Measurements from ENCODE around the gene HNRNPCL1. TPM values are rescaled to one million over a fixed set of nuclear protein-coding genes. Genes with fewer than 3 reads are reported as not detected.
"Not testable (repeated sequence)": the region's sequence is repeated elsewhere in the genome, so short reads cannot be mapped to it uniquely, and the experiment has no call there.

The HNRNPCL1 gene
- 0.04 TPM for polyA plus RNA-seq (2013)

- DNase-seq; CTCF ChIA-PET; H3K27ac ChIP-seq (ENCODE audit: insufficient read depth in 1 of 2, low read depth in 1 of 2, low read length in 2 of 2, poor library complexity in 1 of 2, severe bottlenecking in 2 of 2); H3K4me1 ChIP-seq (ENCODE audit: control extremely low read depth in 1 of 4, control insufficient read depth in 4 of 4, insufficient read depth in 4 of 4, low read length in 3 of 4); POLR2A ChIA-PET; H3K36me3 ChIP-seq (ENCODE audit: control insufficient read depth in 4 of 4, insufficient read depth in 4 of 4, low read length in 3 of 4); H3K4me3 ChIP-seq (ENCODE audit: control insufficient read depth in 1 of 7, extremely low read depth in 1 of 7, insufficient read depth in 4 of 7, low read depth in 2 of 7, low read length in 6 of 7); H3K27me3 ChIP-seq (replicated peaks in 2 of 5; ENCODE audit: control insufficient read depth in 4 of 5, insufficient read depth in 5 of 5, low read length in 4 of 5); H3K9me3 ChIP-seq (ENCODE audit: control extremely low read depth in 1 of 5, control insufficient read depth in 4 of 5, insufficient read depth in 2 of 5, low read depth in 1 of 5, low read length in 4 of 5): not testable (repeated sequence)
- 89% methylated on average over 4 of the region's 7 CpGs for WGBS (ENCODE audit: insufficient coverage)
These were observed at the start of gene HNRNPCL1 for GRCh38 chr1:12848620-12849019. TSS of gene HNRNPCL1 (minus strand) at chr1:12848720. CDS start at chr1:12848289, 431 bp downstream.

- H3K36me3 ChIP-seq (ENCODE audit: control insufficient read depth in 4 of 4, insufficient read depth in 4 of 4, low read length in 3 of 4); H3K9me3 ChIP-seq (ENCODE audit: control extremely low read depth in 1 of 5, control insufficient read depth in 4 of 5, insufficient read depth in 2 of 5, low read depth in 1 of 5, low read length in 4 of 5); H3K4me3 ChIP-seq (ENCODE audit: control insufficient read depth in 1 of 7, extremely low read depth in 1 of 7, insufficient read depth in 4 of 7, low read depth in 2 of 7, low read length in 6 of 7); DNase-seq; POLR2A ChIA-PET; H3K4me1 ChIP-seq (ENCODE audit: control extremely low read depth in 1 of 4, control insufficient read depth in 4 of 4, insufficient read depth in 4 of 4, low read length in 3 of 4); CTCF ChIA-PET; H3K27ac ChIP-seq (ENCODE audit: insufficient read depth in 1 of 2, low read depth in 1 of 2, low read length in 2 of 2, poor library complexity in 1 of 2, severe bottlenecking in 2 of 2); H3K27me3 ChIP-seq (replicated peaks in 2 of 5; ENCODE audit: control insufficient read depth in 4 of 5, insufficient read depth in 5 of 5, low read length in 4 of 5): not testable (repeated sequence)
- WGBS (ENCODE audit: insufficient coverage): no CpG with 5 or more reads among the region's 1 CpG
These were observed 49.6 kb upstream of the HNRNPCL1 start, which contains the start of gene PRAMEF10 for GRCh38 chr1:12898170-12898569. TSS of gene PRAMEF10 (minus strand) at chr1:12898270. CDS start at chr1:12895847, 2,423 bp downstream.

- H3K4me1 ChIP-seq (ENCODE audit: control extremely low read depth in 1 of 4, control insufficient read depth in 4 of 4, insufficient read depth in 4 of 4, low read length in 3 of 4); DNase-seq; H3K27me3 ChIP-seq (replicated peaks in 2 of 5; ENCODE audit: control insufficient read depth in 4 of 5, insufficient read depth in 5 of 5, low read length in 4 of 5); H3K36me3 ChIP-seq (ENCODE audit: control insufficient read depth in 4 of 4, insufficient read depth in 4 of 4, low read length in 3 of 4); H3K4me3 ChIP-seq (ENCODE audit: control insufficient read depth in 1 of 7, extremely low read depth in 1 of 7, insufficient read depth in 4 of 7, low read depth in 2 of 7, low read length in 6 of 7); CTCF ChIA-PET; H3K27ac ChIP-seq (ENCODE audit: insufficient read depth in 1 of 2, low read depth in 1 of 2, low read length in 2 of 2, poor library complexity in 1 of 2, severe bottlenecking in 2 of 2); H3K9me3 ChIP-seq (ENCODE audit: control extremely low read depth in 1 of 5, control insufficient read depth in 4 of 5, insufficient read depth in 2 of 5, low read depth in 1 of 5, low read length in 4 of 5); POLR2A ChIA-PET: not testable (repeated sequence)
- WGBS (ENCODE audit: insufficient coverage): no CpG with 5 or more reads among the region's 3 CpGs
These were observed 37.6 kb upstream of the HNRNPCL1 start, which contains the start of gene PRAMEF4 for GRCh38 chr1:12886101-12886500. TSS of gene PRAMEF4 (minus strand) at chr1:12886201. CDS start at chr1:12883394, 2,807 bp downstream.

DNA sequence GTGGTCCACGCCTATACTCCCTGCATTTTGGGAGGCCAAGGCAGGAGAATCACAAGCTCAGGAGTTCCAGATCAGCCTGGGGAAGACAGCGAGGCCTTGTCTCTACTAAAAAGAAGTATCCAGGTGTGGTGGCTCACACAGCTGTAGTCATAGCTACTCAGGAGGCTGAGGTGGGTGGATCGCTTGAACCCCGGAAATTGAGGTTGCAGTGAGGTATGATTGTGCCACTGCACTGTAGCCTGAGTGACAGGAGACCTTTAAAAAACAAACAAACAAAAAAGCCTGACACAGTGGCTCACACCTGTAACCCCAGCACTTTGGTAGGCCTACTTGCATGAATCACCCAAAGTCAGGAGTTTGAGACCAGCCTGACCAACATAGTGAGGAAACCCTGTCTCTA lies 29.9 kb upstream of the HNRNPCL1 start:
- POLR2A ChIA-PET; H3K4me3 ChIP-seq (ENCODE audit: control insufficient read depth in 1 of 7, extremely low read depth in 1 of 7, insufficient read depth in 4 of 7, low read depth in 2 of 7, low read length in 6 of 7); H3K27me3 ChIP-seq (replicated peaks in 2 of 5; ENCODE audit: control insufficient read depth in 4 of 5, insufficient read depth in 5 of 5, low read length in 4 of 5); CTCF ChIA-PET; H3K4me1 ChIP-seq (ENCODE audit: control extremely low read depth in 1 of 4, control insufficient read depth in 4 of 4, insufficient read depth in 4 of 4, low read length in 3 of 4); H3K27ac ChIP-seq (ENCODE audit: insufficient read depth in 1 of 2, low read depth in 1 of 2, low read length in 2 of 2, poor library complexity in 1 of 2, severe bottlenecking in 2 of 2); H3K36me3 ChIP-seq (ENCODE audit: control insufficient read depth in 4 of 4, insufficient read depth in 4 of 4, low read length in 3 of 4); DNase-seq; H3K9me3 ChIP-seq (ENCODE audit: control extremely low read depth in 1 of 5, control insufficient read depth in 4 of 5, insufficient read depth in 2 of 5, low read depth in 1 of 5, low read length in 4 of 5): not testable (repeated sequence)
- whole genome bisulfite sequencing (ENCODE audit: insufficient coverage): no CpG with 5 or more reads among the region's 4 CpGs

GRCh38 chr1:12863131-12863880 lies 14.8 kb upstream of the HNRNPCL1 start:
- DNase-seq; H3K27me3 ChIP-seq (replicated peaks in 2 of 5; ENCODE audit: control insufficient read depth in 4 of 5, insufficient read depth in 5 of 5, low read length in 4 of 5); POLR2A ChIA-PET; H3K4me3 ChIP-seq (ENCODE audit: control insufficient read depth in 1 of 7, extremely low read depth in 1 of 7, insufficient read depth in 4 of 7, low read depth in 2 of 7, low read length in 6 of 7); H3K36me3 ChIP-seq (ENCODE audit: control insufficient read depth in 4 of 4, insufficient read depth in 4 of 4, low read length in 3 of 4); H3K4me1 ChIP-seq (ENCODE audit: control extremely low read depth in 1 of 4, control insufficient read depth in 4 of 4, insufficient read depth in 4 of 4, low read length in 3 of 4); H3K27ac ChIP-seq (ENCODE audit: insufficient read depth in 1 of 2, low read depth in 1 of 2, low read length in 2 of 2, poor library complexity in 1 of 2, severe bottlenecking in 2 of 2); H3K9me3 ChIP-seq (ENCODE audit: control extremely low read depth in 1 of 5, control insufficient read depth in 4 of 5, insufficient read depth in 2 of 5, low read depth in 1 of 5, low read length in 4 of 5); CTCF ChIA-PET: not testable (repeated sequence)
- WGBS (ENCODE audit: insufficient coverage): no CpG with 5 or more reads among the region's 7 CpGs

DNA sequence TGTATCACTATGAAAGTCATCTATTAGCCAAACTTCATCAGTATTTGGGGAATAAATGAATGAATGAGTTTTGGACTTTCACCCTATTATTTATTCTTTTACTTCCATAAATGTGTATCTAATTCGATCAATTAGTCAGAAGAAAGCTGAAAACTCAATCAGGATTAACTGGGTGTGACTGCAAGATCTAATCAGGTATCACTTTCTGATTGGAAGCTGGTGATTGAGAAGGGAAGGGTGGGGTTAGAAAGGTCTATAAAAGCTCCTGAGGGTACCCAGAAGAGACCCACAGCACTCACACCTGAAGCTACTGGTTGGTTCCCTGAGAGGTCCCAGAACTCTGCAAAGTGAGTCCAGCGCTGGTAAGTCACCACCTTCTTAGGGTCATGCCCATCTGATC lies 8.3 kb upstream of the HNRNPCL1 start, which contains the start of gene PRAMEF2:
PRAMEF2 (plus strand) TSS at position 301 of the 400 bp plus-strand sequence. CDS start 1,924 bp downstream, outside the sequence.
- H3K9me3 ChIP-seq (ENCODE audit: control extremely low read depth in 1 of 5, control insufficient read depth in 4 of 5, insufficient read depth in 2 of 5, low read depth in 1 of 5, low read length in 4 of 5); DNase-seq; H3K27me3 ChIP-seq (replicated peaks in 2 of 5; ENCODE audit: control insufficient read depth in 4 of 5, insufficient read depth in 5 of 5, low read length in 4 of 5); H3K36me3 ChIP-seq (ENCODE audit: control insufficient read depth in 4 of 4, insufficient read depth in 4 of 4, low read length in 3 of 4); CTCF ChIA-PET; H3K4me3 ChIP-seq (ENCODE audit: control insufficient read depth in 1 of 7, extremely low read depth in 1 of 7, insufficient read depth in 4 of 7, low read depth in 2 of 7, low read length in 6 of 7); H3K4me1 ChIP-seq (ENCODE audit: control extremely low read depth in 1 of 4, control insufficient read depth in 4 of 4, insufficient read depth in 4 of 4, low read length in 3 of 4); H3K27ac ChIP-seq (ENCODE audit: insufficient read depth in 1 of 2, low read depth in 1 of 2, low read length in 2 of 2, poor library complexity in 1 of 2, severe bottlenecking in 2 of 2); POLR2A ChIA-PET: not testable (repeated sequence)
- WGBS (ENCODE audit: insufficient coverage): no CpG with 5 or more reads among the region's 2 CpGs

DNA sequence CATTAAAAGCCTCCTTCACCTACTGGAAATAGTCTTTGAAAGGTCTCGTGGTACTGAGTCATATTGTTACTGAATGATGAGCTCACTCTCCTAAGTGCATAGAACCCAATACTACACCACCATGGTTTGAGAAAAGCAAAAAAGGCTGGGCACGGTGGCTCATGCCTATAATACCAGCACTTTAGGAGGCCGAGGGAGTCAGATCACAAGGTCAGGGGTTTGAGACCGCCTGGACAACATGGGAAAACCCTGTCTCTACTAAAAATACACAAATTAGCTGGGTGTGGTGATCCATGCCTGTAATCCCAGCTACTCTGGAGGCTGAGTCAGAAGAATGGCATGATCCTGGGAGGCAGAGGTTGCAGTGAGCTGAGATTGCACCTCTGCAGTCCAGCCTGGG lies 3.3 kb upstream of the HNRNPCL1 start:
- no peak for DNase-seq
- 83% methylated on average over 3 of the region's 4 CpGs for WGBS (ENCODE audit: insufficient coverage)

More for the DNA sequence above, 3.3 kb upstream of the HNRNPCL1 start:
- Histone ChIP-seq H3K36me3 (ENCODE audit: control insufficient read depth in 4 of 4, insufficient read depth in 4 of 4, low read length in 3 of 4) (no peaks in the 10 kb centered on the region), H3K4me3 (ENCODE audit: control insufficient read depth in 1 of 7, extremely low read depth in 1 of 7, insufficient read depth in 4 of 7, low read depth in 2 of 7, low read length in 6 of 7) (no peak overlapping the region), H3K27me3 (replicated peaks in 2 of 5; ENCODE audit: control insufficient read depth in 4 of 5, insufficient read depth in 5 of 5, low read length in 4 of 5) (no peaks in the 10 kb centered on the region), H3K27ac (ENCODE audit: insufficient read depth in 1 of 2, low read depth in 1 of 2, low read length in 2 of 2, poor library complexity in 1 of 2, severe bottlenecking in 2 of 2) (no peak overlapping the region), H3K4me1 (ENCODE audit: control extremely low read depth in 1 of 4, control insufficient read depth in 4 of 4, insufficient read depth in 4 of 4, low read length in 3 of 4) (no peaks in the 10 kb centered on the region), H3K9me3 (ENCODE audit: control extremely low read depth in 1 of 5, control insufficient read depth in 4 of 5, insufficient read depth in 2 of 5, low read depth in 1 of 5, low read length in 4 of 5) (no peaks in the 10 kb centered on the region)
- POLR2A ChIA-PET: no interaction called here
- CTCF ChIA-PET: no interaction called here

All from common myeloid progenitor, CD34-positive (primary cell).